ENCODE measurements around the gene PHF19.

Gene PHF19

DNA sequence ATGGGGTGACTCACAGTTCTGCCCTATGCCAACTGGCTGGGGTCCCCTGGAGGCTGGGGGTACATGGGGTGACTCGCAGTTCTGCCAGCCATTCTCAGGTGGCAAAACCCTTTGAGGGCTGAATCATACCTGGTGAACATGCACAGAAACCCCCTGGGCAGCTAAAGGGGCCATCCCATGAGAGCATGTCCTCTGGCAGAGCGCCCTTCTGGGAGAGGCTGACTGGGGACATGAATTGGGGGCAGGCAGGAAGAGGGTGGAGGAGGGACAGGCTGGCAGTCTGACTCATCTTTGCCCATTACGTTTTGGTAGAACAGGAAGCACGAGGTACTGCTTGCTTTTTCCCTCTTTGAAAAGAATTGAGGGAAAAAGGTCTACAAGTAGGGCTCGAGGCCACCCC is 32.9 kb upstream of the PHF19 start:
- Histone ChIP-seq H2BK120ac (ENCODE audit: low read depth, low read length) (no peak overlapping the region), H2BK5ac (ENCODE audit: low read length) (no peak overlapping the region), H3K27me3 (ENCODE audit: control insufficient read depth in 3 of 3, insufficient read depth in 3 of 3, low read depth in 1 of 3, low read length in 3 of 3) (peaks cover 0 to 15% (median 2%) of the 10 kb centered on the region in 3 experiments), H3K9ac (ENCODE audit: low read depth, low read length, poor library complexity) (no peak overlapping the region), H3K4me2 (ENCODE audit: insufficient read depth, low read length, poor library complexity, severe bottlenecking) (no peak overlapping the region), H3K4me3 (ENCODE audit: low read length in 2 of 2) (no peak overlapping the region), H4K8ac (ENCODE audit: low read depth, low read length) (no peak overlapping the region), H2AK5ac (ENCODE audit: low read depth, low read length) (no peak overlapping the region), H2BK15ac (ENCODE audit: low read length) (no peak overlapping the region), H3K23ac (ENCODE audit: low read depth, low read length, poor library complexity) (no peak overlapping the region), H3K79me1 (ENCODE audit: low read depth, low read length) (no peaks in the 10 kb centered on the region), H3K18ac (ENCODE audit: low read length) (no peak overlapping the region), H4K91ac (ENCODE audit: low read depth, low read length, poor library complexity) (no peak overlapping the region), H2AFZ (ENCODE audit: low read length) (no peak overlapping the region), H3K4ac (ENCODE audit: low read length) (no peak overlapping the region), H3K36me3 (replicated peaks in 1 of 2; ENCODE audit: control insufficient read depth in 2 of 2, insufficient read depth in 2 of 2, low read length in 2 of 2) (no peaks in the 10 kb centered on the region), H3K27ac (replicated peaks; ENCODE audit: low read length) (no peak overlapping the region), H3K9me3 (replicated peaks in 1 of 2; ENCODE audit: control insufficient read depth in 2 of 2, insufficient read depth in 1 of 2, low read depth in 1 of 2, low read length in 2 of 2) (no peaks in the 10 kb centered on the region), H3K14ac (ENCODE audit: low read length) (no peak overlapping the region), H2BK12ac (ENCODE audit: low read length) (no peak overlapping the region), H3K4me1 (ENCODE audit: control insufficient read depth in 2 of 2, insufficient read depth in 1 of 2, low read depth in 1 of 2, low read length in 2 of 2) (no peaks in the 10 kb centered on the region)
- no CpG with 5 or more reads among the region's 5 CpGs for WGBS, 2 donors (ENCODE audit: extremely low coverage in 2 of 2, insufficient read length in 2 of 2, insufficient replicate concordance in 1 of 2)
- DNase-seq (ENCODE audit: low spot score): no peak

DNA sequence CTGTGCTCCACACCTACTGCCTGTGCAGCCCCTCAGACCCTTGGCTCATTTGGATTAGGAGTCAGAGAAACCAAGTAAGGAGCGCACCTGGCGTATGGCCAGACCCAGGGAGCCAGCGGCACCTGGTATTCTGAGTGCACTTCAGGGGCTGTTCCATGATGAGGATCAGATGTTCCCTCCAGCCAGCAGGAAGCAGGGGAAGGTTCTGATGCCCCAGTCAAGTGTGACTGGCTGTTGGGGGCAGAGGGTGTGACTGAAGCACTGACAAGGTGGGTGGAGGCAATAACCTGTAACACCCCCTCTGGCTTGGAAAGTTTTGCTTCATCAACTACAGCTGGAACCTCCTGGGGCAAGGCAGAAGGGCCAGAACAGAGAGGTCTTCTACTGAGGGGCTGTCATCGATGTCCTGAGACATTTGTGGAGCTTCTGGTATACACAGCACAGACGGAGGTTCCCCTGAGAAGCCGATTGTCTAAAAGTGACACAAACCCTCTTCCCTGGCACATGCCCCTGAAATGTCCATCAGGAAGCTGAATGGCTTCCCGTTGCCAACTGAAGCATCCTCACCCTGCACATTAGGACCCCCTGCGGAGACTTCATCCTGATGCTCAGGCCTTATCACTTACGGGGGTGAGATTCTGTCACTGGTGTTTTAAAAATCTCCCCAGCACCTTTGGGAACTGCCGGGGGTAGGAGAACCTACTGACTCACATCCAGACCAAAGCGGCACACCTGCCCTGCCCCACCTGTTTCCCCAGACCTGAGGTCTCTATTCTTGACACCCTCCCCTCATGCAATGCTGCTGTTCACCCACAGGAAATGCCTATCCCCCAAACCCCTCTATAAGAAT is 28.6 kb upstream of the PHF19 start:
- H3K23ac ChIP-seq (ENCODE audit: low read depth, low read length, poor library complexity): peak overlapping the region; percentile 91
- H3K4me3 ChIP-seq (ENCODE audit: low read length in 2 of 2): no peak overlapping the region
- no peak overlapping the region for H3K4ac ChIP-seq (ENCODE audit: low read length)
- H4K91ac ChIP-seq (ENCODE audit: low read depth, low read length, poor library complexity): no peak overlapping the region
- no peak overlapping the region for H3K9ac ChIP-seq (ENCODE audit: low read depth, low read length, poor library complexity)
- H3K27ac ChIP-seq (replicated peaks; ENCODE audit: low read length): no peak overlapping the region
- no peak for DNase-seq (ENCODE audit: low spot score)
- peak overlapping the region; percentile 59 for H3K18ac ChIP-seq (ENCODE audit: low read length)
- peak overlapping the region; percentile 56 for H3K14ac ChIP-seq (ENCODE audit: low read length)
- peak overlapping the region; percentile 10 for H2BK12ac ChIP-seq (ENCODE audit: low read length)
- H2BK120ac ChIP-seq (ENCODE audit: low read depth, low read length): no peak overlapping the region
- no peaks in the 10 kb centered on the region for H3K4me1 ChIP-seq (ENCODE audit: control insufficient read depth in 2 of 2, insufficient read depth in 1 of 2, low read depth in 1 of 2, low read length in 2 of 2)
- no peaks in the 10 kb centered on the region for H3K79me1 ChIP-seq (ENCODE audit: low read depth, low read length)
- no peak overlapping the region for H3K4me2 ChIP-seq (ENCODE audit: insufficient read depth, low read length, poor library complexity, severe bottlenecking)
- H3K9me3 ChIP-seq (replicated peaks in 1 of 2; ENCODE audit: control insufficient read depth in 2 of 2, insufficient read depth in 1 of 2, low read depth in 1 of 2, low read length in 2 of 2): no peaks in the 10 kb centered on the region
- H4K8ac ChIP-seq (ENCODE audit: low read depth, low read length): peak overlapping the region; percentile 17
- peaks cover 0 to 15% (median 2%) of the 10 kb centered on the region in 3 experiments for H3K27me3 ChIP-seq (ENCODE audit: control insufficient read depth in 3 of 3, insufficient read depth in 3 of 3, low read depth in 1 of 3, low read length in 3 of 3)
- no CpG with 5 or more reads among the region's 11 CpGs for WGBS, 2 donors (ENCODE audit: extremely low coverage in 2 of 2, insufficient read length in 2 of 2, insufficient replicate concordance in 1 of 2)
- H2BK5ac ChIP-seq (ENCODE audit: low read length): no peak overlapping the region
- no peak overlapping the region for H2BK15ac ChIP-seq (ENCODE audit: low read length)
- no peaks in the 10 kb centered on the region for H3K36me3 ChIP-seq (replicated peaks in 1 of 2; ENCODE audit: control insufficient read depth in 2 of 2, insufficient read depth in 2 of 2, low read length in 2 of 2)
- no peak overlapping the region for H2AFZ ChIP-seq (ENCODE audit: low read length)
- H2AK5ac ChIP-seq (ENCODE audit: low read depth, low read length): peak overlapping the region; percentile 56

DNA sequence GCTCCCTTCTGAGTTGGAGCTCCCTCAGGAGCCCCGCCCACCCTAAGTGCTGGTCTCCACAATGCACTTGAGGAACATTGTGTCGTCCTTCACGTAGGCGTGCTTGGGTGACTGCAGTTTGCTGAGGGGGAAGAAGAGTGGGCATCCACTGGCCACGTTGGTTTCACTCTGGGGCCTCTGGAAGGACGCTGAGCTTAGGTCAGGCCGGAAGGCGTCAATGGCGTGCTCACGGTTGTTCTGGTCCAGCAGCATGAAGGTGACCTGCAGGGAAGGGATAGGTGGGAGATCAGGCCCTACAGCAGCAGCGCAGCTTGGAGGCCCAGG is 28.0 kb upstream of the PHF19 start:
- no peaks in the 10 kb centered on the region for H3K9me3 ChIP-seq (replicated peaks in 1 of 2; ENCODE audit: control insufficient read depth in 2 of 2, insufficient read depth in 1 of 2, low read depth in 1 of 2, low read length in 2 of 2)
- peak overlapping the region; percentile 59 for H3K18ac ChIP-seq (ENCODE audit: low read length)
- H4K91ac ChIP-seq (ENCODE audit: low read depth, low read length, poor library complexity): no peak overlapping the region
- H3K4ac ChIP-seq (ENCODE audit: low read length): no peak overlapping the region
- H3K79me1 ChIP-seq (ENCODE audit: low read depth, low read length): no peaks in the 10 kb centered on the region
- peaks cover 0 to 15% (median 2%) of the 10 kb centered on the region in 3 experiments for H3K27me3 ChIP-seq (ENCODE audit: control insufficient read depth in 3 of 3, insufficient read depth in 3 of 3, low read depth in 1 of 3, low read length in 3 of 3)
- WGBS, 2 donors (ENCODE audit: extremely low coverage in 2 of 2, insufficient read length in 2 of 2, insufficient replicate concordance in 1 of 2): no CpG with 5 or more reads among the region's 11 CpGs
- peak overlapping the region; percentile 44 for H3K9ac ChIP-seq (ENCODE audit: low read depth, low read length, poor library complexity)
- H3K14ac ChIP-seq (ENCODE audit: low read length): peak overlapping the region; percentile 56
- H3K4me1 ChIP-seq (ENCODE audit: control insufficient read depth in 2 of 2, insufficient read depth in 1 of 2, low read depth in 1 of 2, low read length in 2 of 2): no peaks in the 10 kb centered on the region
- H2BK12ac ChIP-seq (ENCODE audit: low read length): peak overlapping the region; percentile 10
- peak overlapping the region; percentile 91 for H3K23ac ChIP-seq (ENCODE audit: low read depth, low read length, poor library complexity)
- no peak overlapping the region for H3K27ac ChIP-seq (replicated peaks; ENCODE audit: low read length)
- H3K4me3 ChIP-seq (ENCODE audit: low read length in 2 of 2): peak overlapping the region in 1 of 2 donors; percentile 20
- no peak overlapping the region for H2AFZ ChIP-seq (ENCODE audit: low read length)
- H3K4me2 ChIP-seq (ENCODE audit: insufficient read depth, low read length, poor library complexity, severe bottlenecking): no peak overlapping the region
- no peak for DNase-seq (ENCODE audit: low spot score)
- H2BK120ac ChIP-seq (ENCODE audit: low read depth, low read length): no peak overlapping the region
- no peaks in the 10 kb centered on the region for H3K36me3 ChIP-seq (replicated peaks in 1 of 2; ENCODE audit: control insufficient read depth in 2 of 2, insufficient read depth in 2 of 2, low read length in 2 of 2)
- no peak overlapping the region for H2BK5ac ChIP-seq (ENCODE audit: low read length)
- H2BK15ac ChIP-seq (ENCODE audit: low read length): peak overlapping the region; percentile 81
- no peak overlapping the region for H4K8ac ChIP-seq (ENCODE audit: low read depth, low read length)
- peak overlapping the region; percentile 56 for H2AK5ac ChIP-seq (ENCODE audit: low read depth, low read length)

DNA sequence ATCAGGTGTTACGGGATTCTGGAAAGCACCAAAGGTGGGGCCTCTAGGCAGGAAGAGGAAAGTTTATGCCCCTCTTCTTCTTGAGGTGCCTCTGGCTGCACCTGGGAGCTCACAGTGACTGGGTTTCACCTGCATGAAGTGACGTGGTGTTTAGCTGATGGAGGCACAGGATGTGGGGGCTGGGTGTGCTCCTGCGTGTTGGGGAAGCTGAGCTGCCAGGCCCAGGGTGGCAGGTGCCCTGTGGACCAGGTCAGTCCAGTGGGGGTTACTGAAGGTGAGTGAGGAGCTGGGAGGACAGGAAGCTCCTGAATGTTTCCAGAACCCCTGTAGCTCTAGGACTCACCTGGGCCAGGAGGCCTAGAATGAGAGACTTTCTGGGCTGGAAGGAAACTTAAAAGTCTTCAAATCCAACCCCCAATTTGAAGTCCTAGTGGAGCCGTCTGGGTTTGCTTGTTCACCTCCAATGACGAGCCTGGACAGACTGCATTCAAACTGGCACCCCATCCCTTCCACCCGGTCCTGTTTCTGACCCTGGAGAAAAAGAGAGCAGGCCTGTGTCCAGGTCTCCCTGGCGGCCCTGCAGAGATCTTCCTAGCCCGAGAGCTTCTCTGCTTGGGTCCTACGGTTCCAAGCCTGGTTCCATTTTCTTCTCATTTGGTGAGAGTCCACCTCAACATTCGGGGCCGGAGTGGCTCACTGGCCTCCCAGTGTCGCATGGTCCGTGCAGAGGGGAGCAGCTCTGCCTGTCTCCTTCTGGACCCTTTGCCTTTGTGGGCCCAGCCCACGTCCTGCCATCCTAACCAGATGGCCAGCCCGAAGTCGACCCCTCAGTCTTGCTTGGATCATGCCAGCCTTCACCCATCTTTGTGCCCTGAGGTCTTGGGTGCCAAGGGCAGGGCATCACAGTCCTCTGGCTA is 27.3 kb upstream of the PHF19 start:
- H2AFZ ChIP-seq (ENCODE audit: low read length): no peak overlapping the region
- no peaks in the 10 kb centered on the region for H3K9me3 ChIP-seq (replicated peaks in 1 of 2; ENCODE audit: control insufficient read depth in 2 of 2, insufficient read depth in 1 of 2, low read depth in 1 of 2, low read length in 2 of 2)
- H4K8ac ChIP-seq (ENCODE audit: low read depth, low read length): no peak overlapping the region
- no peaks in the 10 kb centered on the region for H3K79me1 ChIP-seq (ENCODE audit: low read depth, low read length)
- no peak overlapping the region for H2BK5ac ChIP-seq (ENCODE audit: low read length)
- no peak overlapping the region for H3K4ac ChIP-seq (ENCODE audit: low read length)
- peak overlapping the region in 1 of 2 donors; percentile 20 for H3K4me3 ChIP-seq (ENCODE audit: low read length in 2 of 2)
- no CpG with 5 or more reads among the region's 16 CpGs for whole genome bisulfite sequencing, 2 donors (ENCODE audit: extremely low coverage in 2 of 2, insufficient read length in 2 of 2, insufficient replicate concordance in 1 of 2)
- peak overlapping the region; percentile 10 for H2BK12ac ChIP-seq (ENCODE audit: low read length)
- H2AK5ac ChIP-seq (ENCODE audit: low read depth, low read length): peak overlapping the region; percentile 56
- H2BK15ac ChIP-seq (ENCODE audit: low read length): peak overlapping the region; percentile 81
- no peaks in the 10 kb centered on the region for H3K4me1 ChIP-seq (ENCODE audit: control insufficient read depth in 2 of 2, insufficient read depth in 1 of 2, low read depth in 1 of 2, low read length in 2 of 2)
- H3K27me3 ChIP-seq (ENCODE audit: control insufficient read depth in 3 of 3, insufficient read depth in 3 of 3, low read depth in 1 of 3, low read length in 3 of 3): peaks cover 0 to 12% (median 2%) of the 10 kb centered on the region in 3 experiments
- peak overlapping the region; percentile 35 for H3K18ac ChIP-seq (ENCODE audit: low read length)
- no peak overlapping the region for H3K27ac ChIP-seq (replicated peaks; ENCODE audit: low read length)
- H4K91ac ChIP-seq (ENCODE audit: low read depth, low read length, poor library complexity): no peak overlapping the region
- H3K9ac ChIP-seq (ENCODE audit: low read depth, low read length, poor library complexity): peak overlapping the region; percentile 44
- no peak overlapping the region for H3K4me2 ChIP-seq (ENCODE audit: insufficient read depth, low read length, poor library complexity, severe bottlenecking)
- H3K14ac ChIP-seq (ENCODE audit: low read length): no peak overlapping the region
- H3K36me3 ChIP-seq (replicated peaks in 1 of 2; ENCODE audit: control insufficient read depth in 2 of 2, insufficient read depth in 2 of 2, low read length in 2 of 2): no peaks in the 10 kb centered on the region
- peak overlapping the region; percentile 91 for H3K23ac ChIP-seq (ENCODE audit: low read depth, low read length, poor library complexity)
- no peak for DNase-seq (ENCODE audit: low spot score)
- no peak overlapping the region for H2BK120ac ChIP-seq (ENCODE audit: low read depth, low read length)

Data from neuronal stem cell (in vitro differentiated cells).